H1 (cell line): ENCODE data around the gene KCNAB2. TPM values are rescaled to one million over a fixed set of nuclear protein-coding genes. Genes with fewer than 3 reads are reported as not detected.

Source experiments
- CTCF ChIA-PET: fragments of 300-600 bp; sonication (Branson Sonifier 250); formaldehyde crosslinking; loops from one replicate; lab custom pipeline; 2021; ENCODE audit not compliant: partially characterized antibody; lab: Charles Lee
- POLR2A ChIA-PET: fragments of 300-600 bp; sonication (Branson Sonifier 250); formaldehyde crosslinking; loops from one replicate; lab custom pipeline; 2021; ENCODE audit warnings: inconsistent platforms; ENCODE audit not compliant: partially characterized antibody; lab: Charles Lee
- DNase-seq, 2 experiments: peaks; one replicate each; pipeline versions ENCODE4 v3.0.0 to v3.0.0-alpha.2; 2010 to 2022; ENCODE audit warnings: low spot score in 2 of 2, low read depth in 1 of 2, mixed read lengths in 1 of 2
- FAIRE-seq: peaks from 2 replicates; lab custom pipeline; 2011; peaks lifted over from hg19 to GRCh38; lab: Jason Lieb, UNC
- H2AFZ ChIP-seq: 2 replicates; pipeline ENCODE4 v1.8.1; 2012; ENCODE audit warnings: low read length, inconsistent platforms
- H2AK5ac ChIP-seq: 2 replicates; pipeline ENCODE4 v1.6.1; 2013; ENCODE audit warnings: low read depth, low read length
- H2BK120ac ChIP-seq: replicated peaks from 2 replicates; pipeline ENCODE3; 2013; ENCODE audit warnings: low read depth, low read length, inconsistent platforms
- H2BK12ac ChIP-seq: 2 replicates; pipeline ENCODE4 v1.6.1; 2013; ENCODE audit warnings: low read depth, low read length
- H2BK15ac ChIP-seq: 2 replicates; pipeline ENCODE4 v1.6.1; 2013; ENCODE audit warnings: low read length
- H2BK20ac ChIP-seq: 2 replicates; pipeline ENCODE4 v1.6.1; 2013; ENCODE audit warnings: low read length
- H2BK5ac ChIP-seq: 2 replicates; pipeline ENCODE4 v1.6.1; 2013; ENCODE audit warnings: low read depth, low read length
- H3K14ac ChIP-seq: 2 replicates; pipeline ENCODE4 v1.6.1; 2013; ENCODE audit warnings: inconsistent platforms; ENCODE audit not compliant: insufficient read length
- H3K18ac ChIP-seq: 2 replicates; pipeline ENCODE4 v1.6.1; 2013; ENCODE audit warnings: low read length; ENCODE audit errors: extremely low read depth
- H3K23ac ChIP-seq: 2 replicates; pipeline ENCODE4 v1.6.1; 2013; ENCODE audit warnings: inconsistent platforms; ENCODE audit not compliant: insufficient read length
- H3K23me2 ChIP-seq: 2 replicates; pipeline ENCODE4 v1.6.1; 2013; ENCODE audit warnings: low read depth, low read length
- H3K27ac ChIP-seq: 2 replicates; pipeline ENCODE4 v1.6.1; 2011; ENCODE audit warnings: low read depth, low read length, inconsistent platforms
- H3K27me3 ChIP-seq, 4 experiments: replicated peaks in 1 of 4; 1 replicate in 1 of 4; 2 replicates in 3 of 4; pipeline versions ENCODE4 v1.6.1 to v1.8.1; 2011 to 2013; ENCODE audit warnings: low read length in 3 of 4, mild to moderate bottlenecking in 3 of 4, inconsistent platforms in 2 of 4, mixed read lengths in 2 of 4, moderate library complexity in 1 of 4; ENCODE audit not compliant: control insufficient read depth in 3 of 4, insufficient read depth in 3 of 4; ENCODE audit errors: extremely low read depth in 1 of 4
- H3K36me3 ChIP-seq, 4 experiments: 2 replicates each; pipeline versions ENCODE4 v1.6.1 to v1.8.1; 2011 to 2013; ENCODE audit warnings: mild to moderate bottlenecking in 4 of 4, low read length in 3 of 4, moderate library complexity in 2 of 4, control low read depth in 1 of 4, inconsistent platforms in 1 of 4; ENCODE audit not compliant: insufficient read depth in 4 of 4, control insufficient read depth in 2 of 4
- H3K4ac ChIP-seq: replicated peaks from 2 replicates; pipeline ENCODE3; 2013; ENCODE audit warnings: low read length, low read depth, mixed read lengths, inconsistent platforms; ENCODE audit not compliant: insufficient read length
- H3K4me1 ChIP-seq, 4 experiments: replicated peaks in 1 of 4; 1 replicate in 1 of 4; 2 replicates in 3 of 4; pipeline versions ENCODE4 v1.6.1 to v1.8.1; 2011 to 2013; ENCODE audit warnings: low read length in 3 of 4, inconsistent platforms in 2 of 4, mixed read lengths in 1 of 4; ENCODE audit not compliant: insufficient read depth in 4 of 4, control insufficient read depth in 3 of 4
- H3K4me2 ChIP-seq, 2 experiments: 2 replicates each; pipeline versions ENCODE4 v1.6.1 to v1.8.1; 2011 to 2013; ENCODE audit warnings: low read depth in 2 of 2, low read length in 2 of 2, control low read depth in 1 of 2, inconsistent platforms in 1 of 2, mild to moderate bottlenecking in 1 of 2; ENCODE audit not compliant: insufficient read depth in 1 of 2
- H3K4me3 ChIP-seq, 4 experiments: fragments of 200-600, 300-600 bp in 1 of 4; sonication (generic), shearing (Covaris generic), sonication (Bioruptor Twin) in 1 of 4; 2 replicates each; pipeline versions ENCODE4 v1.5.1 to v1.8.1; 2011 to 2016; ENCODE audit warnings: low read length in 4 of 4, low read depth in 3 of 4, control low read depth in 2 of 4, inconsistent platforms in 2 of 4, mild to moderate bottlenecking in 2 of 4, mixed read lengths in 1 of 4, moderate library complexity in 1 of 4; ENCODE audit not compliant: insufficient read depth in 2 of 4; ENCODE audit errors: extremely low read depth in 1 of 4
- H3K56ac ChIP-seq: replicated peaks from 2 replicates; pipeline ENCODE3; 2013; ENCODE audit warnings: low read depth, mild to moderate bottlenecking, mixed read lengths, low read length, inconsistent platforms; ENCODE audit not compliant: insufficient read length
- H3K79me1 ChIP-seq: 2 replicates; pipeline ENCODE4 v1.6.1; 2013; ENCODE audit warnings: low read depth, low read length, control low read depth
- H3K79me2 ChIP-seq, 2 experiments: 2 replicates each; pipeline versions ENCODE4 v1.6.1 to v1.8.1; 2012 to 2013; ENCODE audit warnings: low read length in 2 of 2, mild to moderate bottlenecking in 2 of 2, inconsistent platforms in 1 of 2; ENCODE audit not compliant: insufficient read depth in 2 of 2, control insufficient read depth in 1 of 2
- H3K9ac ChIP-seq, 4 experiments: replicated peaks in 1 of 4; 1 replicate in 1 of 4; 2 replicates in 3 of 4; pipeline versions ENCODE4 v1.6.1 to v1.8.1; 2011 to 2013; ENCODE audit warnings: low read depth in 3 of 4, low read length in 3 of 4, control low read depth in 2 of 4, mild to moderate bottlenecking in 2 of 4, moderate library complexity in 2 of 4, inconsistent platforms in 1 of 4; ENCODE audit errors: extremely low read depth in 1 of 4
- H3K9me3 ChIP-seq, 2 experiments: 2 replicates each; pipeline versions ENCODE4 v1.6.1 to v1.8.1; 2012 to 2013; ENCODE audit warnings: mild to moderate bottlenecking in 2 of 2, moderate library complexity in 2 of 2, control low read depth in 1 of 2, inconsistent platforms in 1 of 2, low read depth in 1 of 2, low read length in 1 of 2, mixed read lengths in 1 of 2; ENCODE audit not compliant: insufficient read depth in 2 of 2
- H4K20me1 ChIP-seq, 2 experiments: replicated peaks in 1 of 2; 2 replicates each; pipeline versions ENCODE3 to v1.8.1; 2011 to 2013; ENCODE audit warnings: inconsistent platforms in 2 of 2, low read length in 2 of 2, mild to moderate bottlenecking in 1 of 2; ENCODE audit not compliant: insufficient read depth in 2 of 2, control insufficient read depth in 1 of 2
- H4K5ac ChIP-seq: 2 replicates; pipeline ENCODE4 v1.6.1; 2013; ENCODE audit warnings: low read length, low read depth, mixed read lengths, inconsistent platforms; ENCODE audit not compliant: insufficient read length
- H4K8ac ChIP-seq: 2 replicates; pipeline ENCODE4 v1.8.0; 2013; ENCODE audit warnings: mild to moderate bottlenecking, moderate library complexity, low read length, inconsistent platforms; ENCODE audit not compliant: insufficient read depth; ENCODE audit errors: extremely low read depth
- H4K91ac ChIP-seq: replicated peaks from 2 replicates; pipeline ENCODE3; 2013; ENCODE audit warnings: low read length, mixed read lengths, inconsistent platforms; ENCODE audit not compliant: insufficient read length
- PHF8 ChIP-seq: fragments of 200-600 bp; sonication (generic); conservative IDR thresholded peaks from 2 replicates; pipeline ENCODE4 v1.7.1; 2012; ENCODE audit warnings: low read depth, mild to moderate bottlenecking, inconsistent platforms, low read length, moderate library complexity
- SAP30 ChIP-seq: fragments of 300-600 bp; sonication (generic); IDR thresholded peaks from 2 replicates; pipeline ENCODE4 v1.7.1; 2012; ENCODE audit warnings: low read length, moderate library complexity, mild to moderate bottlenecking, inconsistent platforms; ENCODE audit not compliant: insufficient read depth, insufficient replicate concordance
- TCF12 ChIP-seq: IDR thresholded peaks from 2 replicates; pipeline ENCODE4 v1.6.1; 2011; ENCODE audit warnings: low read depth, mild to moderate bottlenecking, low read length
- whole genome bisulfite sequencing, 2 experiments: shearing (Covaris generic) in 1 of 2; methylation state at CpG; one replicate each; pipeline versions ENCODE4 v1.1.6 to v1.1.7; 2013 to 2015; ENCODE audit warnings: low lambda C conversion rate in 2 of 2, mixed read lengths in 2 of 2, inconsistent platforms in 1 of 2, low coverage in 1 of 2, missing lambda C conversion rate in 1 of 2; ENCODE audit not compliant: insufficient replicate concordance in 2 of 2, insufficient coverage in 1 of 2, insufficient read length in 1 of 2; ENCODE audit errors: extremely low coverage in 1 of 2, missing lambda C conversion rate in 1 of 2; 5-methylcytosine and 5-hydroxymethylcytosine counted together
- polyA plus RNA-seq, 7 experiments: library from polyadenylated mRNA; depleted of rRNA in 3 of 7; stranded (reverse) in 5 of 7; unstranded in 2 of 7; fragments of >200 nt in 5 of 7; fragments of 200-250 nt in 2 of 7; gene quantifications; 1 replicate in 5 of 7; 2 replicates in 1 of 7; 4 replicates in 1 of 7; pipeline versions ENCODE4 v1.2.1 to v1.2.3, GENCODE V29; 2011 to 2013; ENCODE audit warnings: missing spikeins in 2 of 7, mixed read lengths in 2 of 7
- total RNA-seq: library from RNA; stranded (reverse); fragmentation: NEBNext Ultra II Directional; extraction: Animal tissue kit (Norgen Biotek cat#: 25700); gene quantifications from 2 replicates; pipeline ENCODE4 v1.2.1, GENCODE V29; 2021

KCNAB2 gene
- total and polyA plus RNA-seq, 2 of the 8 experiments (the other 6 are each of a cell fraction or from before 2014, with no cell fraction given), result 4.5 to 7.0 TPM

DNA sequence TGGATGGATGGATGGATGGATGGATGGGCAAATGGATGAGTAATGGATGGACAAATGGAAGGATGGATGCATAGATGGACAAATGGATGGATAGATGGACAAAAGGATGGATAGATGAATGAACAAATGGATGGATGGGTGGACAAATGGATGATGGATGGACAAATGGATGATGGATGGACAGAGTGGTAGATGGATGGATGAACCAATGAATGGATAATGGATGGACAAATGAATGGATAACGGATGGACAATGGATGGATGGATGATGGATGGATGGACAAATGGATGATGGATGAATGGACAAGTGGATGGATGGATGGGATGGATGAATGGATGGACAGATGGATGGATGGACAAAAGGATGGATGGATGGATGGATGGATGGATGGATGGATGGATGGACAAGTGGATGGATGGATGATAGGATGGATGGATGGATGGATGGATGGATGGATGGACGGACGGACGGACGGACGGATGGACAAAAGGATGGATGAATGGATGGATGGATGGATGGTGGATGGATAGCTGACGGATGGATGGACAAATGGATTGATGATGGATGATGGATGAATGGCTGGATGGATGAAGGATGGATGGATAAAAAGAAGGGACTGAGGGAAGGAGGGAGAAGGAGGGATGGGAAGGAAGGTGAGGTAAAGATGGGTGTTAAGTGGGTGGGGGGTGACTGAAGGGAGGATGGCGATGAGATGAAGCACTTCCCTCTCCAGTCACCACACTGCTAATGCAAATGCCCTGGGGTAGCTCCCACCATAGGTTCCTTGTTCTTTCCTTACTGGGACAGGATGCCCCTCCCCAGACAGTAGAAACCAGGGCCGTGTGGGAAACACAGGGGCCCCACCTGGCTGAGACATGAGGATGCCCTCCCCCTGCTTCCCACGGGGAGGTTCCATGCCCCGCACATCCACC, 104.6 kb downstream of the KCNAB2 start:
- FAIRE-seq, result no peak
- no peak overlapping the region for H2BK120ac ChIP-seq
- H3K4me2 ChIP-seq, result no peak overlapping the region; a peak in 1 of 4 replicates
- no peak overlapping the region for H2BK20ac ChIP-seq
- H3K4me1 ChIP-seq, result peaks cover 0 to 7% (median 4%) of the 10 kb centered on the region in 4 experiments; a peak in 4 of 7 replicates
- no peak overlapping the region for H4K8ac ChIP-seq
- no peak overlapping the region for H3K4me3 ChIP-seq
- no peak overlapping the region for H4K5ac ChIP-seq
- no peak overlapping the region for H2BK5ac ChIP-seq
- H3K18ac ChIP-seq, result no peak overlapping the region
- H3K27ac ChIP-seq, result no peak overlapping the region
- no peak overlapping the region for H3K14ac ChIP-seq
- no peak overlapping the region for H3K23ac ChIP-seq
- CTCF ChIA-PET, result interaction anchor here (1.9 to 2.9 kb wide), 2 partner anchors 105 to 116 kb away, joined by 5 to 12 read pairs; partner anchors contain the start of gene KCNAB2
- H3K79me1 ChIP-seq, result no peaks in the 10 kb centered on the region
- no peak overlapping the region for H2BK12ac ChIP-seq
- no peak overlapping the region for H2AFZ ChIP-seq
- peaks cover 0 to 13% of the 10 kb centered on the region in 2 experiments for H4K20me1 ChIP-seq
- peak overlapping the region; percentile 24; the same call in 1 of the 2 replicates for H2AK5ac ChIP-seq
- no peak overlapping the region for H2BK15ac ChIP-seq
- no peaks in the 10 kb centered on the region for H3K36me3 ChIP-seq
- H3K9me3 ChIP-seq, result no peaks in the 10 kb centered on the region
- no peak overlapping the region for H4K91ac ChIP-seq
- no peak for DNase-seq
- peak overlapping the region; percentile 65 for H3K56ac ChIP-seq
- no peak overlapping the region for H3K9ac ChIP-seq
- H3K27me3 ChIP-seq, result peaks cover 4 to 26% (median 21%) of the 10 kb centered on the region in 4 experiments
- peaks cover 11% of the 10 kb centered on the region for H3K23me2 ChIP-seq
- no peaks in the 10 kb centered on the region for H3K79me2 ChIP-seq
- 78% methylated on average over 11 of the region's 11 CpGs; no CpG with 5 or more reads in 1 of the 2 experiments for WGBS, 2 experiments
- no peak overlapping the region for H3K4ac ChIP-seq
- POLR2A ChIA-PET, result interaction anchor here (1.1 kb wide), 1 partner anchor 37 kb away, joined by 4 read pairs; no protein-coding TSS in a partner anchor
- TF ChIP-seq TCF12, result no peak
- no peak for TF ChIP-seq SAP30
- TF ChIP-seq PHF8, result no peak
